Neural progenitor cell (in vitro differentiated cells): ENCODE data around the gene NEIL1. TPM values are rescaled to one million over a fixed set of nuclear protein-coding genes. Genes with fewer than 3 reads are reported as not detected.

ENCODE experiments used
- DNase-seq: peaks from one replicate; pipeline ENCODE4 v3.0.0-alpha.2; 2016; ENCODE audit warnings: low spot score
- H2AFZ ChIP-seq: fragments of 200-600 bp; sonication (generic); replicated peaks from 2 replicates; pipeline ENCODE4 v1.6.1; 2016; ENCODE audit warnings: antibody characterized with exemption
- H3F3A ChIP-seq: fragments of 200-600 bp; sonication (generic); 2 replicates; pipeline ENCODE4 v1.6.1; 2016; ENCODE audit warnings: antibody characterized with exemption, low read depth
- H3K27ac ChIP-seq: fragments of 200-600 bp; sonication (generic); 2 replicates; pipeline ENCODE4 v1.5.1; 2016; ENCODE audit warnings: mild to moderate bottlenecking
- H3K27me3 ChIP-seq: fragments of 200-600 bp; sonication (generic); 2 replicates; pipeline ENCODE4 v1.6.1; 2016; ENCODE audit warnings: mild to moderate bottlenecking, moderate library complexity
- H3K36me3 ChIP-seq: fragments of 200-600 bp; sonication (generic); 2 replicates; pipeline ENCODE4 v1.5.1; 2016
- H3K4me1 ChIP-seq: fragments of 200-600 bp; sonication (generic); 2 replicates; pipeline ENCODE4 v1.6.1; 2016; ENCODE audit warnings: mixed run types
- H3K4me2 ChIP-seq: fragments of 200-600 bp; sonication (generic); 2 replicates; pipeline ENCODE4 v1.6.1; 2016
- H3K4me3 ChIP-seq: fragments of 200-600 bp; sonication (generic); 2 replicates; pipeline ENCODE4 v1.5.1; 2016
- H3K79me2 ChIP-seq: fragments of 200-600 bp; sonication (generic); 2 replicates; pipeline ENCODE4 v1.6.1; 2016; ENCODE audit warnings: low read depth
- H3K9ac ChIP-seq: fragments of 200-600 bp; sonication (generic); 2 replicates; pipeline ENCODE4 v1.6.1; 2016
- H3K9me3 ChIP-seq: fragments of 200-600 bp; sonication (generic); 2 replicates; pipeline ENCODE4 v1.5.1; 2016; ENCODE audit warnings: low read depth
- H4K20me1 ChIP-seq: fragments of 200-600 bp; sonication (generic); 2 replicates; pipeline ENCODE4 v1.6.1; 2016; ENCODE audit warnings: low read depth
- H3K27ac Mint-ChIP-seq: 3 replicates; pipeline ENCODE4 v1.8.0; 2021; ENCODE audit warnings: mixed read lengths
- H3K27me3 Mint-ChIP-seq: 2 replicates; pipeline ENCODE4 v1.8.0; 2022; ENCODE audit warnings: low read depth, mild to moderate bottlenecking, inconsistent platforms, moderate library complexity, mixed read lengths; ENCODE audit not compliant: insufficient read depth
- H3K36me3 Mint-ChIP-seq: 3 replicates; pipeline ENCODE4 v1.8.0; 2021; ENCODE audit warnings: mixed read lengths
- H3K4me1 Mint-ChIP-seq: 3 replicates; pipeline ENCODE4 v1.8.0; 2021; ENCODE audit warnings: mixed read lengths
- H3K4me3 Mint-ChIP-seq: 3 replicates; pipeline ENCODE4 v1.8.0; 2021; ENCODE audit warnings: mild to moderate bottlenecking, moderate library complexity, mixed read lengths
- H3K9me3 Mint-ChIP-seq: 3 replicates; pipeline ENCODE4 v1.8.0; 2020; ENCODE audit warnings: mixed read lengths
- EZH2 ChIP-seq: fragments of 200-600 bp; sonication (generic); IDR thresholded peaks from 2 replicates; pipeline ENCODE4 v1.6.1; 2017; ENCODE audit warnings: antibody characterized with exemption, mild to moderate bottlenecking, moderate library complexity
- EZH2phosphoT487 ChIP-seq: fragments of 200-600 bp; sonication (generic); IDR thresholded peaks from 2 replicates; pipeline ENCODE4 v1.6.1; 2017; ENCODE audit warnings: antibody characterized with exemption
- total RNA-seq: library from RNA; depleted of rRNA; stranded (reverse); fragments of >200 nt; gene quantifications from 2 replicates; pipeline ENCODE4 v1.2.3, GENCODE V29; 2015; ENCODE audit warnings: low replicate concordance
- TF ChIP-seq, protein P1 (sequence below): fragments of 200-600 bp; sonication (generic); IDR thresholded peaks from 2 replicates; pipeline ENCODE4 v1.5.1; 2017; ENCODE audit warnings: antibody characterized with exemption, mild to moderate bottlenecking

The NEIL1 gene
- total RNA-seq, 1 donor from 2014 or later, result 11.2 TPM

DNA sequence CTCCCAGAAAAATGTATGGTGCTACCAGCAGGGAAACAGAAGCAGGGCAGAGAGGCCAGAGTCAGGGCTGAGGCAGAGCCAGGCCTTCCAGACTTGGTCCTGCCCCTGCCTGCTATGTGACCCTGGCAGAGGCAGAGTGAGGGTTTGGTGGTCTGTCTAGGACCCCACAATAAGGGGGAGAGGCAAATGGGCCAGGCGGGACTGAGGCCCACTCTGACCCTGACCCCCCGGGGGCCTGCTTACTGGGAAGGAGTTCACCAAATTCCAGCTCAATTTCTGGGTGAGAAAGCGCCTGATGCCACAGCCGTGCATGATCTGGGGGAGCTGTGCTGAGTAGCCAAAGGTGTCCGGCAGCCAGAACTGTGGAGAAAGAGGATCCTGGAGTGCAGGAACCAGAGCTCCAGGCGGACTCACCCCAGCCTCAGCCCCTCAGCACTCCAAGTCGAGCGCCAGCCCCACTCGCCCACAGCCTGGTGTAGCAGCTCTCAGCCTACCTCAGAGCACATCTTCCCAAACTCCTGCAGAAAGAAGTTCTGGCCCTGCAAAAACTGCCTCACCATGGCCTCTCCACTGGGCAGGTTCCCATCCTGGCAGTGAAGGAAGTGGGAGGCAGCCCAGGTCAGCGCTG, 14.6 kb downstream of the NEIL1 start:
- Histone ChIP-seq H4K20me1 (no peaks in the 10 kb centered on the region), H3K4me1 (no peaks in the 10 kb centered on the region), H3K9me3 (no peaks in the 10 kb centered on the region), H3F3A (no peaks in the 10 kb centered on the region), H3K79me2 (no peaks in the 10 kb centered on the region), H3K4me2 (no peak overlapping the region), H3K36me3 (no peaks in the 10 kb centered on the region), H2AFZ (no peak overlapping the region), H3K4me3 (no peak overlapping the region), H3K27me3 (no peaks in the 10 kb centered on the region), H3K27ac (no peak overlapping the region), H3K9ac (no peak overlapping the region)
- no peak for DNase-seq
- no peak for TF ChIP-seq EZH2phosphoT487
- TF ChIP-seq, protein P1, sequence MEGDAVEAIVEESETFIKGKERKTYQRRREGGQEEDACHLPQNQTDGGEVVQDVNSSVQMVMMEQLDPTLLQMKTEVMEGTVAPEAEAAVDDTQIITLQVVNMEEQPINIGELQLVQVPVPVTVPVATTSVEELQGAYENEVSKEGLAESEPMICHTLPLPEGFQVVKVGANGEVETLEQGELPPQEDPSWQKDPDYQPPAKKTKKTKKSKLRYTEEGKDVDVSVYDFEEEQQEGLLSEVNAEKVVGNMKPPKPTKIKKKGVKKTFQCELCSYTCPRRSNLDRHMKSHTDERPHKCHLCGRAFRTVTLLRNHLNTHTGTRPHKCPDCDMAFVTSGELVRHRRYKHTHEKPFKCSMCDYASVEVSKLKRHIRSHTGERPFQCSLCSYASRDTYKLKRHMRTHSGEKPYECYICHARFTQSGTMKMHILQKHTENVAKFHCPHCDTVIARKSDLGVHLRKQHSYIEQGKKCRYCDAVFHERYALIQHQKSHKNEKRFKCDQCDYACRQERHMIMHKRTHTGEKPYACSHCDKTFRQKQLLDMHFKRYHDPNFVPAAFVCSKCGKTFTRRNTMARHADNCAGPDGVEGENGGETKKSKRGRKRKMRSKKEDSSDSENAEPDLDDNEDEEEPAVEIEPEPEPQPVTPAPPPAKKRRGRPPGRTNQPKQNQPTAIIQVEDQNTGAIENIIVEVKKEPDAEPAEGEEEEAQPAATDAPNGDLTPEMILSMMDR, result no peak
- TF ChIP-seq EZH2, result no peak
- Mint-ChIP-seq H3K27ac (no peak overlapping the region), H3K36me3 (peaks cover 8% of the 10 kb centered on the region), H3K9me3 (no peaks in the 10 kb centered on the region), H3K4me3 (no peak overlapping the region), H3K27me3 (no peaks in the 10 kb centered on the region), H3K4me1 (no peaks in the 10 kb centered on the region)

DNA sequence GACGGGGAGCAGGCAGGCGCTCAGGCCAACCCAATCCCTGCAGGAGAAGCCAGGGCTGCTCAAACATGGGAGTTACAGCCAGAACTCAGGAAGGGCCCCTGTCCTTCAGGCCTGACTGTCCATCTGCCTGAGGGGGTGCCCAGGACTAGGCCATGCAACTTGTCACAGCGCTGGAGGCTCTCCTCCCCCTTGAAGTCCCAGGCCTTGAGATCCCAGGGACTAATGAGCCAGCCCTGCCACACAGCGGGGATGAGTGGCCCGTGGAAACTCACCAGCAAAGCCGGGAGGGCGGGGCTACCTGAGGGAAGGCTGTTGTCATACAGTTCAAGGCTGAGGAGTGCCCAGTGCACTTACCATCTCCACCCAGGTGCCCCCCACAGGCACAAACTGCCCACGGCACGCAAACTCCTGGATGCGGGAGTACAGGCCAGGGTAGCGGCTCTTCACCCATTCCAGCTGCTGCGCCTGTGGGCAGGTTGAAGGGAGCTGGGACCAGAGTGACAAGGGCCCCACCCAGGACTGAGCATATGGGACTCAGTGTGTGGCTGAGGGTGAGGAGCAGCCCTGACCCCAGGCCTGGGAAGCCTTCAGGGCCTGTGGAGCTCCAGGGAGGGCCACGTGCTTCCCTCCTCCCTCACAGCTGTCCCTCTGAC, 15.3 kb downstream of the NEIL1 start:
- Histone ChIP-seq H3K27me3 (no peaks in the 10 kb centered on the region), H3F3A (no peaks in the 10 kb centered on the region), H4K20me1 (peaks cover 5% of the 10 kb centered on the region), H3K4me1 (no peaks in the 10 kb centered on the region), H3K4me2 (no peak overlapping the region), H3K27ac (no peak overlapping the region), H3K79me2 (no peaks in the 10 kb centered on the region), H3K36me3 (no peaks in the 10 kb centered on the region), H2AFZ (no peak overlapping the region), H3K9ac (no peak overlapping the region), H3K4me3 (no peak overlapping the region), H3K9me3 (no peaks in the 10 kb centered on the region)
- TF ChIP-seq, protein P1, result no peak
- no peak for TF ChIP-seq EZH2phosphoT487
- TF ChIP-seq EZH2, result no peak
- Mint-ChIP-seq H3K4me1 (no peaks in the 10 kb centered on the region), H3K4me3 (no peak overlapping the region), H3K9me3 (no peaks in the 10 kb centered on the region), H3K27me3 (no peaks in the 10 kb centered on the region), H3K36me3 (peaks cover 8% of the 10 kb centered on the region), H3K27ac (no peak overlapping the region)
- no peak for DNase-seq

DNA sequence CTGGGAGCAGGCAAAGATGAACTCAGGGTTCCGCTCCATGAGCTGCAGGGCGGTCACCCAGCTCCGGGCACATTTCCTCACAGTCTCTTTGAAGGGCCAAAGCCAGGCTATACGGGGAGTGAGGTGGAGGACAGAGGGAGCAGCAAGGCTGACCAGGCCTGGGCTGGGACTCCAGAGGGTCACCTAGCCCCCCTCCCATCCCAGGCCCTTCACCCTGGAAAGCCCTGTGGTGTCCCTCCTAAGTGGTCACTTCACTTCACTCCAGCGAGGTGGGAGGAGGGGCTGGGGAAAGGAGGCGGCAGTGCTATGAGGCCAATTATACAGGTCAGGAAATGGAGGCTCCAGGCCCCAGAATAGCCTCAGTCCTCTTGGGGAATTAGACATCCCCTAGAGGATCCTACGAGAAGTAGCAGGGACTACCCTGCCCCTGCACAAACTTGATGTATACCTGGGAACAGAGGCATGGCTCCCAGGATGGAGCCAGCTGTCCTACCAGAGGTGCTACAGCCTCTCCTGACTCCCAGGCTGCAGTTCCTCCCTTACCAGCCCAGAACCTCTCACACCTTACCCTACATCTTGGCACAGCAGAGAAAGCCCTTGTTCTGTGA, 15.9 kb downstream of the NEIL1 start:
- Histone ChIP-seq H3K36me3 (no peaks in the 10 kb centered on the region), H3K9me3 (no peaks in the 10 kb centered on the region), H3K27me3 (no peaks in the 10 kb centered on the region), H3K79me2 (no peaks in the 10 kb centered on the region), H3K4me1 (no peaks in the 10 kb centered on the region), H4K20me1 (peaks cover 10% of the 10 kb centered on the region), H3K4me3 (no peak overlapping the region), H3K9ac (peak overlapping the region; percentile 42), H2AFZ (no peak overlapping the region), H3F3A (no peaks in the 10 kb centered on the region), H3K4me2 (no peak overlapping the region), H3K27ac (no peak overlapping the region)
- DNase-seq, result no peak
- Mint-ChIP-seq H3K9me3 (no peaks in the 10 kb centered on the region), H3K4me1 (no peaks in the 10 kb centered on the region), H3K4me3 (no peak overlapping the region), H3K36me3 (peaks cover 8% of the 10 kb centered on the region), H3K27ac (no peak overlapping the region), H3K27me3 (no peaks in the 10 kb centered on the region)
- TF ChIP-seq EZH2 (no peak), EZH2phosphoT487 (no peak)
- TF ChIP-seq, protein P1, result no peak
